Neural progenitor cell (in vitro differentiated cells): Measurements from ENCODE around the gene PTCD2. TPM values are rescaled to one million over a fixed set of nuclear protein-coding genes. Genes with fewer than 3 reads are reported as not detected.

Experiments used
- DNase-seq: peaks from one replicate; pipeline ENCODE4 v3.0.0-alpha.2; 2016; ENCODE audit warnings: low spot score
- H2AFZ ChIP-seq: fragments of 200-600 bp; sonication (generic); replicated peaks from 2 replicates; pipeline ENCODE4 v1.6.1; 2016; ENCODE audit warnings: antibody characterized with exemption
- H3F3A ChIP-seq: fragments of 200-600 bp; sonication (generic); 2 replicates; pipeline ENCODE4 v1.6.1; 2016; ENCODE audit warnings: antibody characterized with exemption, low read depth
- H3K27ac ChIP-seq: fragments of 200-600 bp; sonication (generic); 2 replicates; pipeline ENCODE4 v1.5.1; 2016; ENCODE audit warnings: mild to moderate bottlenecking
- H3K27me3 ChIP-seq: fragments of 200-600 bp; sonication (generic); 2 replicates; pipeline ENCODE4 v1.6.1; 2016; ENCODE audit warnings: mild to moderate bottlenecking, moderate library complexity
- H3K36me3 ChIP-seq: fragments of 200-600 bp; sonication (generic); 2 replicates; pipeline ENCODE4 v1.5.1; 2016
- H3K4me1 ChIP-seq: fragments of 200-600 bp; sonication (generic); 2 replicates; pipeline ENCODE4 v1.6.1; 2016; ENCODE audit warnings: mixed run types
- H3K4me2 ChIP-seq: fragments of 200-600 bp; sonication (generic); 2 replicates; pipeline ENCODE4 v1.6.1; 2016
- H3K4me3 ChIP-seq: fragments of 200-600 bp; sonication (generic); 2 replicates; pipeline ENCODE4 v1.5.1; 2016
- H3K79me2 ChIP-seq: fragments of 200-600 bp; sonication (generic); 2 replicates; pipeline ENCODE4 v1.6.1; 2016; ENCODE audit warnings: low read depth
- H3K9ac ChIP-seq: fragments of 200-600 bp; sonication (generic); 2 replicates; pipeline ENCODE4 v1.6.1; 2016
- H3K9me3 ChIP-seq: fragments of 200-600 bp; sonication (generic); 2 replicates; pipeline ENCODE4 v1.5.1; 2016; ENCODE audit warnings: low read depth
- H4K20me1 ChIP-seq: fragments of 200-600 bp; sonication (generic); 2 replicates; pipeline ENCODE4 v1.6.1; 2016; ENCODE audit warnings: low read depth
- H3K27ac Mint-ChIP-seq: 3 replicates; pipeline ENCODE4 v1.8.0; 2021; ENCODE audit warnings: mixed read lengths
- H3K27me3 Mint-ChIP-seq: 2 replicates; pipeline ENCODE4 v1.8.0; 2022; ENCODE audit warnings: low read depth, mild to moderate bottlenecking, inconsistent platforms, moderate library complexity, mixed read lengths; ENCODE audit not compliant: insufficient read depth
- H3K36me3 Mint-ChIP-seq: 3 replicates; pipeline ENCODE4 v1.8.0; 2021; ENCODE audit warnings: mixed read lengths
- H3K4me1 Mint-ChIP-seq: 3 replicates; pipeline ENCODE4 v1.8.0; 2021; ENCODE audit warnings: mixed read lengths
- H3K4me3 Mint-ChIP-seq: 3 replicates; pipeline ENCODE4 v1.8.0; 2021; ENCODE audit warnings: mild to moderate bottlenecking, moderate library complexity, mixed read lengths
- H3K9me3 Mint-ChIP-seq: 3 replicates; pipeline ENCODE4 v1.8.0; 2020; ENCODE audit warnings: mixed read lengths
- CTCF ChIP-seq: fragments of 200-600 bp; sonication (generic); IDR thresholded peaks from 2 replicates; pipeline ENCODE4 v1.5.1; 2017; ENCODE audit warnings: antibody characterized with exemption, mild to moderate bottlenecking
- EZH2 ChIP-seq: fragments of 200-600 bp; sonication (generic); IDR thresholded peaks from 2 replicates; pipeline ENCODE4 v1.6.1; 2017; ENCODE audit warnings: antibody characterized with exemption, mild to moderate bottlenecking, moderate library complexity
- EZH2phosphoT487 ChIP-seq: fragments of 200-600 bp; sonication (generic); IDR thresholded peaks from 2 replicates; pipeline ENCODE4 v1.6.1; 2017; ENCODE audit warnings: antibody characterized with exemption
- total RNA-seq: library from RNA; depleted of rRNA; stranded (reverse); fragments of >200 nt; gene quantifications from 2 replicates; pipeline ENCODE4 v1.2.3, GENCODE V29; 2015; ENCODE audit warnings: low replicate concordance

The PTCD2 gene
- total RNA-seq, 1 donor from 2014 or later: 13.7 TPM

DNA sequence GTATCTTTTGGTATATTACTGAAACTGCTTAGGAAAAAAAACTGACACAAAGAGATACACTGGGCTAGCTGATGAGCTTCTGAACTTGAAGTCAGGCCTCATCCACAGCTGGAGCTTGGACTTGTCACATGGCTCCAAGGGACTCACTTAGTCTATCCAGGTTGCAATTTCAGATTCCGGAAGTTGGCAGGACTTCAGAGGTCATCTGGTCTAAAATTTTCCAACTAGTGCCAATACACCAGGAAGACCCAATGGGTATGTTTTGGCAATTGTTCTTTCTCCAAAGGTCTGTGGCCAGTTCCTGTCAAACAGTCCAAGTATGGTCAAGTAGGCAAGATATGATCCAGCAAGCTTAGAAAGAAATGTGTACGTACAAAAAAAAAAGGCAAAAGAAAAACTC is 36.8 kb upstream of the PTCD2 start:
- Histone ChIP-seq H3K36me3 (peaks cover 5% of the 10 kb centered on the region), H3K4me2 (no peak overlapping the region), H3K9ac (no peak overlapping the region), H3K4me1 (no peaks in the 10 kb centered on the region), H3K27ac (no peak overlapping the region), H3K79me2 (no peaks in the 10 kb centered on the region), H3K4me3 (no peak overlapping the region), H4K20me1 (no peaks in the 10 kb centered on the region), H3F3A (no peaks in the 10 kb centered on the region), H3K9me3 (no peaks in the 10 kb centered on the region), H3K27me3 (no peaks in the 10 kb centered on the region), H2AFZ (no peak overlapping the region)
- no peak overlapping the region for H3K27ac Mint-ChIP-seq
- no peaks in the 10 kb centered on the region for H3K4me1 Mint-ChIP-seq
- H3K27me3 Mint-ChIP-seq: peaks cover 2% of the 10 kb centered on the region
- TF ChIP-seq EZH2 (no peak), CTCF (no peak), EZH2phosphoT487 (no peak)
- H3K36me3 Mint-ChIP-seq: peaks cover 17% of the 10 kb centered on the region
- DNase-seq: no peak
- peaks cover 1% of the 10 kb centered on the region for H3K9me3 Mint-ChIP-seq
- H3K4me3 Mint-ChIP-seq: no peak overlapping the region

GRCh38 chr5:72284559-72285423 is 35.4 kb upstream of the PTCD2 start:
- no peak overlapping the region for H3K4me3 ChIP-seq
- no peak overlapping the region for H3K9ac ChIP-seq
- Mint-ChIP-seq H3K4me3 (no peak overlapping the region), H3K27me3 (peaks cover 2% of the 10 kb centered on the region), H3K9me3 (no peaks in the 10 kb centered on the region), H3K27ac (no peak overlapping the region), H3K36me3 (peaks cover 19% of the 10 kb centered on the region), H3K4me1 (no peaks in the 10 kb centered on the region)
- H3F3A ChIP-seq: no peaks in the 10 kb centered on the region
- H3K4me2 ChIP-seq: no peak overlapping the region
- no peak overlapping the region for H2AFZ ChIP-seq
- H3K27ac ChIP-seq: no peak overlapping the region
- H3K9me3 ChIP-seq: no peaks in the 10 kb centered on the region
- H3K27me3 ChIP-seq: no peaks in the 10 kb centered on the region
- no peaks in the 10 kb centered on the region for H4K20me1 ChIP-seq
- H3K79me2 ChIP-seq: no peaks in the 10 kb centered on the region
- no peak for DNase-seq
- peaks cover 5% of the 10 kb centered on the region for H3K36me3 ChIP-seq
- no peaks in the 10 kb centered on the region for H3K4me1 ChIP-seq
- no peak for TF ChIP-seq CTCF
- TF ChIP-seq EZH2phosphoT487: no peak

DNA sequence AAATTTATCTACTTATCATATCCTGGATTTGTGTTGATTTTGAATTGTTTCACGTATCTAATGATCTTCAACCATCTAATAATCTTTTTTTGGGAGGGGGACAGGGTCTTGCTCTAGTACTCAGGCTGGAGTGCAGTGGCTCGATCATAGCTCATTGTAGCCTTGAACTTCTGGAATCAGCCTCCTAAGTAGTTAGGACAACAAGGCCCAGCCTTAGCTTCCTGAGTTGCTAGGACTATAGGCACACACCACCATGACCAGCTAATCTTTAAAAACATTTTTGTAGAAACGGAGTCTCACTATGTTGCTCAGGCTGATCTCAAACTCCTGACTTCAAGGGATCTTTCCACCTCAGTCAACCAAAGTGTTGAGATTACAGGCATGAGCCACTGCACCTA is 34.8 kb upstream of the PTCD2 start:
- Mint-ChIP-seq H3K27ac (no peak overlapping the region), H3K9me3 (no peaks in the 10 kb centered on the region), H3K4me3 (no peak overlapping the region), H3K4me1 (no peaks in the 10 kb centered on the region), H3K27me3 (peaks cover 2% of the 10 kb centered on the region), H3K36me3 (peaks cover 25% of the 10 kb centered on the region)
- no peaks in the 10 kb centered on the region for H3K9me3 ChIP-seq
- no peak overlapping the region for H3K4me2 ChIP-seq
- DNase-seq: no peak
- no peak overlapping the region for H3K4me3 ChIP-seq
- no peaks in the 10 kb centered on the region for H3K4me1 ChIP-seq
- H3K27ac ChIP-seq: no peak overlapping the region
- TF ChIP-seq EZH2: no peak
- no peak for TF ChIP-seq CTCF
- TF ChIP-seq EZH2phosphoT487: no peak
- H4K20me1 ChIP-seq: no peaks in the 10 kb centered on the region
- no peaks in the 10 kb centered on the region for H3F3A ChIP-seq
- no peak overlapping the region for H3K9ac ChIP-seq
- no peaks in the 10 kb centered on the region for H3K27me3 ChIP-seq
- no peak overlapping the region for H2AFZ ChIP-seq
- H3K79me2 ChIP-seq: no peaks in the 10 kb centered on the region
- H3K36me3 ChIP-seq: peaks cover 5% of the 10 kb centered on the region
